Urinary bladder (tissue), 4 donors: ENCODE results near the gene PMP22. TPM values are rescaled to one million over a fixed set of nuclear protein-coding genes. Genes with fewer than 3 reads are reported as not detected.

Experiments
- DNase-seq: peaks from one replicate; pipeline ENCODE4 v3.0.0-alpha.2; 2015; ENCODE audit errors: extremely low spot score
- H3K27ac ChIP-seq: one replicate; pipeline ENCODE4 v1.5.1; 2013; ENCODE audit warnings: low read depth, mild to moderate bottlenecking, moderate library complexity
- H3K36me3 ChIP-seq: one replicate; pipeline ENCODE4 v1.6.1; 2013; ENCODE audit warnings: mild to moderate bottlenecking, moderate library complexity; ENCODE audit not compliant: insufficient read depth
- H3K4me1 ChIP-seq: one replicate; pipeline ENCODE4 v1.6.1; 2013; ENCODE audit warnings: mild to moderate bottlenecking, moderate library complexity; ENCODE audit not compliant: insufficient read depth
- H3K4me3 ChIP-seq: one replicate; pipeline ENCODE4 v1.5.1; 2013; ENCODE audit warnings: low read depth, low read length
- WGBS: extraction: QIAGEN DNeasy Blood & Tissue Kit; methylation state at CpG from one replicate; pipeline ENCODE4 v1.1.7; 2013; 5-methylcytosine and 5-hydroxymethylcytosine counted together
- polyA plus RNA-seq: library from polyadenylated mRNA; stranded (reverse); fragments of 200-250 nt; gene quantifications from one replicate; pipeline ENCODE4 v1.2.3, GENCODE V29; 2013
- total RNA-seq: library from RNA; depleted of rRNA; stranded (reverse); fragments of >200 nt; gene quantifications from one replicate; pipeline ENCODE4 v1.2.3, GENCODE V29; 2014
- donor health status: healthy with polysubstance abuse.
- donor health status: healthy.

Gene PMP22
- total RNA-seq (191 TPM), polyA plus RNA-seq (314 TPM)

DNA sequence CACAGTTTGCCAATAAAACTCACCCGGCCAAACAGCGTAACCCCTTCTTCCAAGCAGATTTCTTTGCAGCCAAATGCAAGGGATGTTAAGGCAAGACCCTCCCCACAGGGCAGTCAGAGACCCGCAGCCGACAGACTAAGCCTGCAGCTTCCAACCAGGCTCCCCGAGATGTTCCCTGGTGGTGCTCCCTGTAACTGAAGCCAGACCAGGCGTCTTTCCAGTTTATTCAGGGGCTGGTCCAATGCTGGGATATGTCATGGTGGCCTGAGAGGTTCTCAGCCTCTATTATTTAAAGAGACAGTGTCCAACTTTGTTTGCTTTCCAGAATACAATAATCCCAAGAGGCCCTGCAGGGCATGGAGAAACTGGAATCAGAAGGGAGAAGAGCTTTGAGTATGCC lies at the start of gene PMP22:
TSS of gene PMP22 (minus strand) at position 196 of the 400 bp plus-strand sequence. CDS start 4,599 bp downstream, outside the sequence.
- H3K4me3 ChIP-seq, result peak within 1 kb of the TSS; percentile 20
- no peak for DNase-seq
- no peaks in the 10 kb centered on the region for H3K4me1 ChIP-seq
- no peaks in the 10 kb centered on the region for H3K36me3 ChIP-seq
- 33% methylated on average over 6 of the region's 6 CpGs for WGBS
- peak within 1 kb of the TSS; percentile 3 for H3K27ac ChIP-seq

DNA sequence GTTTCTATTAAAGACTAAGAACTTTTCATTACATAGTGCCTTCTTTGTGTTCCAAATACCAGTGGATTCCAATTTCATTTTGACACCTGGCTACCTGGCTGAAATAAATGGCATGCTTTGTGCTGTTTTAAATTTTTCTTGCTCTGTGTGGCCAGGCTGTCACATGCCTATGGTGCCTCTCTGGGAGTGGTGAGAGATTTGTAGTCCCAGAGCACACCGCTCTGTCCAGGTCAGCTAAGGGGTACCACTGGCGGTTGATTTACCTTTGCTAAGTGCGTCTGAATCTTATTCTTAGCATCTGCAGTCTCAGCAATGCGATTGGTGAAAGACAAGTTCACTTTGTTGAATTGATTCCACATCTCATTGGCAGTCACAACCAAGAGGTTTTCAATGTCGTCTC lies 46.9 kb upstream of the PMP22 start:
- peaks cover 1% of the 10 kb centered on the region for H3K4me1 ChIP-seq
- no peak overlapping the region for H3K27ac ChIP-seq
- H3K4me3 ChIP-seq, result no peak overlapping the region
- no peak for DNase-seq
- WGBS, result 94% methylated on average over 5 of the region's 5 CpGs
- H3K36me3 ChIP-seq, result no peaks in the 10 kb centered on the region

- Histone ChIP-seq H3K27ac (no peak overlapping the region), H3K4me3 (no peak overlapping the region), H3K4me1 (peaks cover 1% of the 10 kb centered on the region), H3K36me3 (no peaks in the 10 kb centered on the region)
- no peak for DNase-seq
- WGBS, result 45% methylated on average over 3 of the region's 3 CpGs
Measured at GRCh38 chr17:15309793-15310192, 44.7 kb upstream of the PMP22 start.

DNA sequence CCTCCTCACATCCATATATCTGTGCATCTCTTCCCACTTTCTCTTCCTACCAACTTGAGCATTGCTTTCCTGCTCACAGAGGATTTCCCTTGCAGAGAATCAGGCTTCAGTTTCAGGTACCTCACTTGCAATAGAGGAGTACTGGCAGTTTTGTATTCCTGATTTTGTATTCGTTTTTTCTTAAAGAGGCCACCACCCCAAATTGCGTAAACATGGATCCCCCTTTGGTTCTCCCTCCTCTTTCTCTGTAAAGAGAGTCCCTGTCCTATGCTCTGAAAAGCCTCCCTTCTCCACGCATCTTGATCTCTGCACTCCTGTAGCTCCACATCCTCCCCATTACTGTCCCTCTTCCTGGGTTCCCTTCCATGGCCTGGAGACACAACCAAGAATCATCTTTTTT lies 44.1 kb upstream of the PMP22 start:
- Histone ChIP-seq H3K4me3 (no peak overlapping the region), H3K27ac (no peak overlapping the region), H3K36me3 (no peaks in the 10 kb centered on the region), H3K4me1 (peaks cover 1% of the 10 kb centered on the region)
- 72% methylated on average over 3 of the region's 3 CpGs for WGBS
- no peak for DNase-seq

- Histone ChIP-seq H3K27ac (no peak overlapping the region), H3K36me3 (no peaks in the 10 kb centered on the region), H3K4me3 (no peak overlapping the region), H3K4me1 (peaks cover 1% of the 10 kb centered on the region)
- whole genome bisulfite sequencing, result 89% methylated on average over 7 of the region's 7 CpGs
- DNase-seq, result no peak
Measured at GRCh38 chr17:15308758-15309157, 43.6 kb upstream of the PMP22 start.

DNA sequence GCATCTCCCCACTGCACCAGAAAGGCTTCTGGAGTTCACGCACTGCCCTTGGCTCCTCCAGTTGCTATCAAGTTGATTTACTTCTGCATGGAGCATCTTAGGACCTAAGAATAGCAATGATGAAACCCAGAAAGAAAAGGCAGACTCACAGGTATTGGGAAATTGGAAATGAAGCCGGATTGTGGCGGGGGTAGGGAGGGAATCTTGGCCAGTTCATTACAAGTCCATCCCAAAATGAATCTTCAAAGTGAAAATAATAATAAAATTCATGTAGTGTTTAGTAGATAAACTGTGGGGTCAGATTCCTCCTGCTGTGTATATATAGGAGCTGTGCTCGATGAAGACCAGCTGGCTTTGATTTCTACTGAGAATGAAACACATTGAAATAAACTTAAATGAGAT lies 42.6 kb upstream of the PMP22 start:
- Histone ChIP-seq H3K27ac (no peak overlapping the region), H3K4me1 (peaks cover 1% of the 10 kb centered on the region), H3K36me3 (no peaks in the 10 kb centered on the region), H3K4me3 (no peak overlapping the region)
- WGBS, result 23% methylated on average over 4 of the region's 4 CpGs
- no peak for DNase-seq

DNA sequence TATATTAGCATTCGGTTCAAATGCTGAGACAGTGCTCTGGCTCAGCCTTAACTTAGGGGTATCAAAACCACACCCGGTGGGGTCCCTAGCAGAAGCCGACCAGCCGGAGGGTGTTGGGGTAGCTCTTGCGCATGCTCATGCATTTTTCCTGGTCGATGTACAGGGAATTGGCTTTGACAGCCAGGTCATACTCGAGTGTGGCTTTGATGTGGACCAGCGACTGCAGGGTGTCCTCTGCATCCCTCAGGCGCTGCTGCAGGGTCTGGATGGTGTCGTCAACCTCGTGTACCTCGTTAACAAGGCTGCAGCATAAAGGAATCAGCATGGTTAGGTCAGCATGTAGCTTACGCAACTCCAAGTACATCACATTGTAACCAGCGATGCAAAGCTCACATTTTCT lies 38.7 kb upstream of the PMP22 start:
- H3K4me3 ChIP-seq, result no peak overlapping the region
- no peaks in the 10 kb centered on the region for H3K36me3 ChIP-seq
- H3K4me1 ChIP-seq, result peaks cover 1% of the 10 kb centered on the region
- no peak overlapping the region for H3K27ac ChIP-seq
- no peak for DNase-seq
- WGBS, result 92% methylated on average over 14 of the region's 14 CpGs

- no peak for DNase-seq
- 46% methylated on average over 3 of the region's 3 CpGs for WGBS
- H3K27ac ChIP-seq, result no peak overlapping the region
- H3K36me3 ChIP-seq, result no peaks in the 10 kb centered on the region
- H3K4me1 ChIP-seq, result peaks cover 1% of the 10 kb centered on the region
- H3K4me3 ChIP-seq, result no peak overlapping the region
Measured at GRCh38 chr17:15303268-15303667, 38.1 kb upstream of the PMP22 start.

- no peaks in the 10 kb centered on the region for H3K36me3 ChIP-seq
- no peak overlapping the region for H3K4me3 ChIP-seq
- H3K4me1 ChIP-seq, result no peaks in the 10 kb centered on the region
- 93% methylated on average over 6 of the region's 6 CpGs for WGBS
- no peak for DNase-seq
- no peak overlapping the region for H3K27ac ChIP-seq
Measured at GRCh38 chr17:15301845-15302244, 36.7 kb upstream of the PMP22 start.

DNA sequence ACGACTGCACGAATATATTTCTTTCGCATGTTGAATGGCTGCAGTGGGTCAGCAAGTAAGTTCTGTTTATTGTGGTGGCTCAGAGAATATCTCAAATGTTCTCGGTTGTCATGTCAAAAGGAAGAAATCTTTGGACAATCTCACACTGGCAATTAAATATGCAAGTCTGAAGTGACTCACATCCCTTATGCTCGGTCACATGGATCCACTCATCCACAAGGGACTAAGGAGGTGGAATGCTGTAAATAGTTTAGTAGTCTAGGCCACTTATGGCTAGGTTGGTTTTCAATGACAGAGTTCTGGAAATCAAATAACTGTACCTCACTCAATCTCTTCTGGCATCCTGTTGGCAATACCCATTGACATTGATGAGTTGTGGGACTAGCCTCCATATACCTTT lies 33.0 kb upstream of the PMP22 start:
- Histone ChIP-seq H3K4me3 (no peak overlapping the region), H3K27ac (no peak overlapping the region), H3K36me3 (no peaks in the 10 kb centered on the region), H3K4me1 (no peaks in the 10 kb centered on the region)
- 86% methylated on average over 5 of the region's 5 CpGs for WGBS
- DNase-seq, result no peak

DNA sequence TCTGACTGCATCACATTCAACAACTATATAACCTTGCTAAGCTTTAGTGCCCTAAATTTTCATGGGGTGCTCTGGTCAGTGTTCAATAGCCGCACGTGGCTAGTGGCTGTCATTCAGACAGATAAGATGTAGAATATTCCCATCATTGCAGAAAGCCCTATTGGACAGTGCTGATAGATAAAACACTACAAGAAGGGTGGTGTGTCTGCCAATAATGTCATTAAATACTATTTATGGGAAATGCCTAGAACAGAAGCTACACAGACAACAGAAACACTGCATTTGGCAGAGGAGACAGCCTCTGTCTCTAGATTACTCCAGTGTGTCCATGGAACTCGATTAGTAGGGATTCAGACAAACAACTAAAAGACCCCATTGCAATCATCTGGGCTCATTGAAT lies 28.4 kb upstream of the PMP22 start:
- Histone ChIP-seq H3K4me1 (no peaks in the 10 kb centered on the region), H3K4me3 (no peak overlapping the region), H3K27ac (no peak overlapping the region), H3K36me3 (no peaks in the 10 kb centered on the region)
- WGBS, result 79% methylated on average over 3 of the region's 3 CpGs
- DNase-seq, result no peak

DNA sequence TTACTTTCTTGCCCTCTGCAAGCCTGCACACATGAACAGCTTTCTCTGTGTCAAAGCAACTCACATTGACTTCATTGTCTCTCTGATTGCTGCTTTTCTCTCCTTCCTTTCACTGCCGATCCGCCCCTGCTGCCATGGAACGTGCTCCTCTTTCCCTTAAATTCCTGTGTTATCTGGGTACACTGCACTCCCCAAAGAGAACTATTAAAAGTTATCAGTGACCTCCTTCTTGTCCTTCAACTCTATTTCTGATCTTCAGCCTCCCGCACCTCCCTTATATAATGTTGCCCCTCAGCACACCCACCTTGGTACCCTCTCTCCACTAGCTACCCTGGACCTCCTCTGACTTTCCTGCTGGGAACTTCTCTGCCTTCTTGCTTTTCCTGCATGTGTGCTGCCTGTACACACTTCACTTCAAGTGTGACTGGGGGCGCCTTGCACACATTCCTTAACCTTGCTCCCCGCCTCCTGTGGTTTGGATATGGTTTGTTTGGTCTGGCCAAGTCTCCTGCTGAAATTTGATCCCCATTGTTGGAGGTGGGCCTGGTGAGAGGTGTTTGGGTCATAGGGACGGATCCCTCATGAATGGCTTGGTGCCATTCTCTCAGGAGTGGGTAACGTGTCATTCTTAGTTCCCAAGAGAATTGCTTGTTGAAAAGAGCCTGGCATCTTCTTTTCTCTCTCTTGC lies 26.7 kb upstream of the PMP22 start:
- Histone ChIP-seq H3K36me3 (no peaks in the 10 kb centered on the region), H3K4me1 (no peaks in the 10 kb centered on the region), H3K27ac (no peak overlapping the region), H3K4me3 (no peak overlapping the region)
- DNase-seq, result no peak
- whole genome bisulfite sequencing, result 81% methylated on average over 8 of the region's 8 CpGs

DNA sequence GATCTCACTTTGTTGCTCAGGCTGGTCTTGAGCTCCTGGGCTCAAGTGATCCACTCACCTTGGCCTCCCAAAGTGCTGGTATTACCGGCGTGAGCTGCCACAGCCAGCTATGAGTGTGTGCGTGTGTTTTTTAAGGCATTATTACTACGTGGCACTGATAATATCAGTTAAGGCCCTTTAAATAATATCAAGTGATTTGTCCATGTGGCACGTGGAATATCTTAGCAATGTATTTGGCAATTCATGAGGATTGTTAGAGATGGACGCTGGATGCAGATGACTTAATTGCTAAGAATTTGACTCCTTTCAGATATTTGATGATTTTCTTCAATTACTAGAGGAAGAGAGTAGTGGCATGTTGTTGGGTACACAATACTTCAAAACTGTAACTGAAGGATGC lies 25.5 kb upstream of the PMP22 start:
- no peak overlapping the region for H3K27ac ChIP-seq
- no peak for DNase-seq
- H3K4me3 ChIP-seq, result no peak overlapping the region
- 85% methylated on average over 6 of the region's 6 CpGs for WGBS
- H3K4me1 ChIP-seq, result no peaks in the 10 kb centered on the region
- H3K36me3 ChIP-seq, result no peaks in the 10 kb centered on the region

GRCh38 chr17:15289285-15290183 lies 24.4 kb upstream of the PMP22 start:
- Histone ChIP-seq H3K4me3 (no peak overlapping the region), H3K27ac (no peak overlapping the region), H3K4me1 (no peaks in the 10 kb centered on the region), H3K36me3 (no peaks in the 10 kb centered on the region)
- no peak for DNase-seq
- 73% methylated on average over 22 of the region's 22 CpGs for WGBS
